NB4 (cell line): ENCODE measurements around the gene METTL14.

Source experiments
- DNase-seq: peaks from one replicate; pipeline ENCODE4 v3.0.0; 2010; ENCODE audit warnings: low read depth
- H3K4me3 ChIP-seq: one replicate; pipeline ENCODE4 v1.5.1; 2011; ENCODE audit warnings: mild to moderate bottlenecking, low read depth, low read length, moderate library complexity
- MYC ChIP-seq: IDR thresholded peaks from 2 replicates; pipeline ENCODE4 v1.6.1; 2011; ENCODE audit warnings: low read depth, low read length
- POLR2A ChIP-seq: IDR thresholded peaks from 2 replicates; pipeline ENCODE4 v1.6.1; 2011; ENCODE audit warnings: mild to moderate bottlenecking; ENCODE audit not compliant: insufficient read length; ENCODE audit errors: extremely low read depth
- TF ChIP-seq, protein P1 (sequence below): IDR thresholded peaks from one replicate; pipeline ENCODE4 v1.5.1; 2012; ENCODE audit warnings: low read depth, low read length
- TF ChIP-seq, protein P2 (sequence below): IDR thresholded peaks from 2 replicates; pipeline ENCODE4 v1.6.1; 2011; ENCODE audit warnings: low read depth, low read length

The METTL14 gene

DNA sequence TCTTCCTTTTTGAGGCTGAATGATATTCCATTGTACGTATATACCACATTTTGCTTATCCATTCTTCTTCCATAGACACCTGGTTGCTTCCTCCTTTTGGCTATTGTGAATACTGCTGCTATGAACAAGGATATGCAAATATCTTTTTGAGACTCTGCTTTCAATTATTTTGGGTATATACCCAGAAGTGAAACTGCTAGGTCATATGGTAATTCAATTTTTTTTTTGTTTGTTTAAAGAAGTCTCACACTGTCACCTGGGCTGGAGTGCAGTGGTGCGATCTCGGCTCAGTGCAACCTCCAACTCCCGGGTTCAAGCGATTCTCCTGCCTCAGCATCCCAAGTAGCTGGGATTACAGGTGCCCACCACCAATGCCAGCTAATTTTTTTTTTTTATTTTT, 75.3 kb downstream of the METTL14 start:
- DNase-seq: no peak
- TF ChIP-seq, protein P1, sequence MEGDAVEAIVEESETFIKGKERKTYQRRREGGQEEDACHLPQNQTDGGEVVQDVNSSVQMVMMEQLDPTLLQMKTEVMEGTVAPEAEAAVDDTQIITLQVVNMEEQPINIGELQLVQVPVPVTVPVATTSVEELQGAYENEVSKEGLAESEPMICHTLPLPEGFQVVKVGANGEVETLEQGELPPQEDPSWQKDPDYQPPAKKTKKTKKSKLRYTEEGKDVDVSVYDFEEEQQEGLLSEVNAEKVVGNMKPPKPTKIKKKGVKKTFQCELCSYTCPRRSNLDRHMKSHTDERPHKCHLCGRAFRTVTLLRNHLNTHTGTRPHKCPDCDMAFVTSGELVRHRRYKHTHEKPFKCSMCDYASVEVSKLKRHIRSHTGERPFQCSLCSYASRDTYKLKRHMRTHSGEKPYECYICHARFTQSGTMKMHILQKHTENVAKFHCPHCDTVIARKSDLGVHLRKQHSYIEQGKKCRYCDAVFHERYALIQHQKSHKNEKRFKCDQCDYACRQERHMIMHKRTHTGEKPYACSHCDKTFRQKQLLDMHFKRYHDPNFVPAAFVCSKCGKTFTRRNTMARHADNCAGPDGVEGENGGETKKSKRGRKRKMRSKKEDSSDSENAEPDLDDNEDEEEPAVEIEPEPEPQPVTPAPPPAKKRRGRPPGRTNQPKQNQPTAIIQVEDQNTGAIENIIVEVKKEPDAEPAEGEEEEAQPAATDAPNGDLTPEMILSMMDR: no peak
- TF ChIP-seq POLR2A: no peak
- TF ChIP-seq, protein P2, sequence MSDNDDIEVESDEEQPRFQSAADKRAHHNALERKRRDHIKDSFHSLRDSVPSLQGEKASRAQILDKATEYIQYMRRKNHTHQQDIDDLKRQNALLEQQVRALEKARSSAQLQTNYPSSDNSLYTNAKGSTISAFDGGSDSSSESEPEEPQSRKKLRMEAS: no peak
- TF ChIP-seq MYC: no peak
- no peak overlapping the region for H3K4me3 ChIP-seq

DNA sequence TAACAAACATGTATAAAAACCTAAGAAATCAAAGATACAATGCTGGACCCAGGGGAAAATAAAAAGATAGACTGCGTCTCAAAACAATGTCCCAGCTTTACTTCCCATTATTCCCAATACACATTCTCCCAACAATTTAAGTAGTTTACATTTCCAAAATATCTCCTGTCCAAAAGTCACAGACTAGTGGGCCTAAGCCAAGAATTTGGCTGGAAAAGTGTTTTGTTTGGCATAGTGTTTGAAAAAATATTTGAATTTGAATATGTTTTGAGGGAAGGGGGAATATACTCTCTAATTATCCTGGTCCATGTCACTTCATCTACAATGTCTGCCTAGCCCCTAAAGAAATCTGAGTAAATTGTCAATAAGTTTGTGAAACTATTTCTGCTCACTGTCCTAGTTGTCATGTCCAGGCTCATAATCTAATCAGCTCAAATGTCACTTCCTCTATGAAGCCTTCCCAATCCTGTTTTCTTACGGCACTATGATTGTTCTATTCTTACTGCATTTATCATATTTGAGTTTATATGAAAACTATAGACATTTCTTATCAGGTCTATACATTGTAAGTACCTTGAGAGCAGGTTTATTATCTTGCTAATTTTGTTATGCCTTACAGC, 76.3 kb downstream of the METTL14 start:
- H3K4me3 ChIP-seq: no peak overlapping the region
- TF ChIP-seq, protein P2: no peak
- TF ChIP-seq, protein P1: no peak
- TF ChIP-seq MYC: no peak
- no peak for TF ChIP-seq POLR2A
- no peak for DNase-seq

DNA sequence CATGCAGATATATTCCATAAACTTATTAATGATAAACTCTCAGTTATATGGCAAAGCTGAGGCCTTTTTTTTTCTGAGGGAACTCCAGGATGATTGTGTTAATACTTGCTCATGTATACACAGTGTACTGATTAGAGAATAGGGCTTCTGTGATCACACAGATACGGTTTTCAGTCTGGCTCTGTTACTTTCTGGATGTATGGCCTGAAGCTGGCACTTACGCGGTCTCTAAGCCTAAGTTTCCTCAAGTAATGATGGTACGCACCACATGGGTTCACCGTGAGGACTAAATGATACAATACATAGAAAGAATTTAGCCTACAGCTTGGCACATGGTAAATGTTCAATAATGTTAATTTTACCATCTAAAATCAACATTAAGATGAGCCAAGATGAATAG, 77.0 kb downstream of the METTL14 start:
- DNase-seq: no peak
- TF ChIP-seq, protein P2: no peak
- TF ChIP-seq MYC: no peak
- TF ChIP-seq POLR2A: no peak
- TF ChIP-seq, protein P1: no peak
- no peak overlapping the region for H3K4me3 ChIP-seq

DNA sequence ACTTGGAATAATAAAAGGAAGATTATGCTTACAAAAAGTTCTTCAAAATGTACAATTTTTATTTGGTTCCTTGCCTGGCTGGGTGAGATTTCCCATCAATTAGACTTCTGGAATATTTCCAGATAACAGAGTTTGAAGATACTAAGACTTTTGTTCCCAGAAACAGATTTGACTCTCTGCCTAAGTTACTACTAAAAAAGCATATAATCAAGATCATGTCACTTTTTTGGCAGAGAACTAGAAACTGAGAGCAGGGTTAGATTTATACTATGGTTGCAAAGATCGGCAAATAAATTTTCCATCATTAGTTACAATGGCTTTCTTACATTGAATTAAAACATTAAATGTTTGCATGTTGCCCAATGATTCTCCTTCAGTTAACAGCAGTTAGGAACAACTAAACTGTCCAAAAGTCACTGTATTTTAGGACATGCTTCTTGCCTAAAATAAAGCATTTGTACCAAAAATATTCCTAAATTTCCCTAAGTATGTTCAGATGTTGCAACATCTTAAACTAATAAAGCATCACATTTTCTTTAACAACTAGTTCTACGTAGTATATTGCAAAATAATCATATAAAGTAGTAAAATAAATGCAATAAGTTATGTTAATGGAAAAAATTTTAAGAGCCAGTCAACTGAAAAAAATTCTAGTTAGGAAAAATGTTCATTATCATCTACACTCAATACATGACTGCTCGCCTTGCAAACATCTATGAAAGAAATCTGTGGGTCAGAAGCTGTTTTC, 77.7 kb downstream of the METTL14 start:
- DNase-seq: no peak
- H3K4me3 ChIP-seq: no peak overlapping the region
- no peak for TF ChIP-seq POLR2A
- TF ChIP-seq, protein P1: no peak
